ENCODE data around the gene H1-8.
A peak's percentile ranks its signal among the peaks of the same experiment; 100 is the strongest.

The H1-8 gene

GRCh38 chr3:129573493-129573892, 30.5 kb downstream of the H1-8 start:
- no peak for DNase-seq (ENCODE audit: low read depth in 2 of 2)

GRCh38 chr3:129574206-129574605, 31.2 kb downstream of the H1-8 start:
- DNase-seq (ENCODE audit: low read depth in 2 of 2), result no peak

GRCh38 chr3:129575233-129575996, 32.4 kb downstream of the H1-8 start:
- DNase-seq (ENCODE audit: low read depth in 2 of 2), result no peak

GRCh38 chr3:129575997-129576384, 33.0 kb downstream of the H1-8 start:
- no peak for DNase-seq (ENCODE audit: low read depth in 2 of 2)

- peak in 1 of 2 donors; percentile 20 for DNase-seq (ENCODE audit: low read depth in 2 of 2)
Observed at GRCh38 chr3:129576514-129577352, 33.8 kb downstream of the H1-8 start.

- no peak for DNase-seq (ENCODE audit: low read depth in 2 of 2)
Observed at GRCh38 chr3:129577366-129577765, 34.4 kb downstream of the H1-8 start.

GRCh38 chr3:129577925-129578786, 35.2 kb downstream of the H1-8 start:
- DNase-seq (ENCODE audit: low read depth in 2 of 2), result no peak

GRCh38 chr3:129579991-129580390, 37.0 kb downstream of the H1-8 start:
- no peak for DNase-seq (ENCODE audit: low read depth in 2 of 2)

GRCh38 chr3:129581623-129582022, 38.6 kb downstream of the H1-8 start:
- no peak for DNase-seq (ENCODE audit: low read depth in 2 of 2)

GRCh38 chr3:129582799-129583198, 39.8 kb downstream of the H1-8 start:
- DNase-seq (ENCODE audit: low read depth in 2 of 2), result no peak

GRCh38 chr3:129583289-129583688, 40.3 kb downstream of the H1-8 start:
- DNase-seq (ENCODE audit: low read depth in 2 of 2), result no peak

- DNase-seq (ENCODE audit: low read depth in 2 of 2), result no peak
Observed at GRCh38 chr3:129584631-129585030, 41.7 kb downstream of the H1-8 start.

- no peak for DNase-seq (ENCODE audit: low read depth in 2 of 2)
Observed at GRCh38 chr3:129585949-129586657, 43.1 kb downstream of the H1-8 start.

GRCh38 chr3:129586746-129587430, 43.9 kb downstream of the H1-8 start:
- no peak for DNase-seq (ENCODE audit: low read depth in 2 of 2)

GRCh38 chr3:129587566-129588210, 44.7 kb downstream of the H1-8 start:
- no peak for DNase-seq (ENCODE audit: low read depth in 2 of 2)

- DNase-seq (ENCODE audit: low read depth in 2 of 2), result no peak
Observed at GRCh38 chr3:129590215-129590614, 47.2 kb downstream of the H1-8 start.

GRCh38 chr3:129591932-129592331, 49.0 kb downstream of the H1-8 start:
- no peak for DNase-seq (ENCODE audit: low read depth in 2 of 2)

- DNase-seq (ENCODE audit: low read depth in 2 of 2), result no peak
Observed at GRCh38 chr3:129592381-129593131, 49.6 kb downstream of the H1-8 start.

GRCh38 chr3:129593230-129593594, 50.2 kb downstream of the H1-8 start:
- no peak for DNase-seq (ENCODE audit: low read depth in 2 of 2)
